Measurements from ENCODE around the gene PTRH2. TPM values are rescaled to one million over a fixed set of nuclear protein-coding genes. Genes with fewer than 3 reads are reported as not detected.

PTRH2 gene
- total RNA-seq, 1 experiment from 2014 or later, result 59.6 TPM

DNA sequence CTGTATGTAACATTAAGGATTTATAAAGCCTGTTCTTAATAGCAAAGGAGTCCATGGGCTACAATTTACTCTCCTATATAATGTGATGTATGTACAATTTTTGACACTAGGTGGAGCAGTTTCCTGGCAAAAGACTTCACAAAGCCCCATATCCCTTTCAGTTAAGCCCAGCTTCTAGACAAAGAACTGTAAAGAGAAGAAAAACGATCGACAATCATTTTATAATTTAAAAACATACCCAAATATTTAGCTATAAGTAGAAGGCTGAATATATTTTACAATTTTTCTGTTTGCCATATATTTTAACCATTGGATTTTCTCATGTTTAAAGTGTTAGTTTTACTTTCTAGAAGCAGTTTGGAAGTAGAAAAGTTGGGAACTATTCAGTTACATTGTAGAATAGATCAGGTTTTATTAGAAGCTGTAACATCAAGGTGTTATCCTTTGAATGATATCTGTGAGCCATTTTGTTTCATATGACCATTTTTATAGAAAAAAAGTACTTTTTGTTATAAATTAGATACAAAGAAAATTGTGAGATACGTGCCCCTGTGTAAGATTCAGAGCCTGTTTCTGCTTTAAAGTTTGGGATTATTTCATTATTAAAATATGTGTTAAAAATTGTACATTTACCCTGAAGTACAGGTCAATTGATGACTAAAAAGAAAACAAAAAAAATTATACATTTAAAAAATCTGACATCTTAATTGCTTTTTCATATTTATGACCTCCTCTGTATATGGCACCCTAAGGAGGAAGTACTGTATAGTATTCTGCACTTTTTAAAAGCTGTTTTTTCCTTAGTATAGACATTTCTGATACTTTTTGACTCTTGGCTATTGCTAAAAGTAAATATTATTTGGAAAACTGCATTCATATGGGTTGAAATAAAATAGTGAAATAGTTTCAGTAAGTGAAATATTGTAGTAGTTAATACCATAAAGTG, 46.6 kb upstream of the PTRH2 start:
- H3K36me3 ChIP-seq (ENCODE audit: control insufficient read depth in 1 of 2, insufficient read depth in 2 of 2, low read length in 2 of 2), result peaks cover 0 to 10% of the 10 kb centered on the region in 2 experiments; a peak in 1 of 4 replicates
- ChIA-PET RAD21 (ENCODE audit: low non-redundant PET in 1 of 2, low total read pairs in 2 of 2, uncharacterized antibody in 2 of 2, unreplicated experiment in 2 of 2) (interaction anchor here (0.7 to 2.8 kb wide), 9 partner anchors 32 to 443 kb away, joined by 3 to 12 read pairs (median 4); no protein-coding TSS in a partner anchor), POLR2A (interaction anchor here (0.6 to 10.0 kb wide), 16 partner anchors 8 to 211 kb away, joined by 3 to 443 read pairs (median 6); partner anchors contain the start of genes PTRH2, RNFT1 and VMP1), CTCF (interaction anchor here (0.9 to 4.8 kb wide), 25 partner anchors 8 to 283 kb away, joined by 3 to 40 read pairs (median 6); partner anchors contain the start of gene PTRH2)
- peak overlapping the region in 1 of 2 experiments; percentile 2; a peak in 1 of 4 replicates for H3K4me3 ChIP-seq (replicated peaks in 1 of 2; ENCODE audit: low read depth in 1 of 2, low read length in 2 of 2)
- no peaks in the 10 kb centered on the region for H3K9me2 ChIP-seq (ENCODE audit: insufficient read depth)
- H4K20me1 ChIP-seq (ENCODE audit: insufficient read depth), result no peaks in the 10 kb centered on the region
- TSS peak; percentile 96 for BruUV-seq (replicated peaks)
- H3K27me3 ChIP-seq (ENCODE audit: insufficient read depth, low read length), result no peaks in the 10 kb centered on the region
- peaks cover 8% of the 10 kb centered on the region for H3K79me2 ChIP-seq (ENCODE audit: insufficient read depth, low read length)
- intact Hi-C loops (cut with micrococcal nuclease), result loop anchor here (1.0 to 5.0 kb wide), 4 partner anchors 30 to 441 kb away; no protein-coding TSS in a partner anchor
- DNase-seq (ENCODE audit: low read depth, low spot score) (peak; percentile 88), ATAC-seq (peak; percentile 41)
- TF ChIP-seq RAD21 (IDR thresholded peaks at IDR 0.05; ENCODE audit: low read depth) (peak; percentile 98), JUND (IDR thresholded peaks at IDR 0.05) (peak; percentile 14; the same call in 1 of the 2 replicates), EZH2phosphoT487 (IDR thresholded peaks at IDR 0.05; ENCODE audit: borderline replicate concordance) (no peak), FOSL1 (IDR thresholded peaks at IDR 0.05; ENCODE audit: low read depth) (peak; percentile 23; the same call in 1 of the 2 replicates)
- TF ChIP-seq, protein P1, sequence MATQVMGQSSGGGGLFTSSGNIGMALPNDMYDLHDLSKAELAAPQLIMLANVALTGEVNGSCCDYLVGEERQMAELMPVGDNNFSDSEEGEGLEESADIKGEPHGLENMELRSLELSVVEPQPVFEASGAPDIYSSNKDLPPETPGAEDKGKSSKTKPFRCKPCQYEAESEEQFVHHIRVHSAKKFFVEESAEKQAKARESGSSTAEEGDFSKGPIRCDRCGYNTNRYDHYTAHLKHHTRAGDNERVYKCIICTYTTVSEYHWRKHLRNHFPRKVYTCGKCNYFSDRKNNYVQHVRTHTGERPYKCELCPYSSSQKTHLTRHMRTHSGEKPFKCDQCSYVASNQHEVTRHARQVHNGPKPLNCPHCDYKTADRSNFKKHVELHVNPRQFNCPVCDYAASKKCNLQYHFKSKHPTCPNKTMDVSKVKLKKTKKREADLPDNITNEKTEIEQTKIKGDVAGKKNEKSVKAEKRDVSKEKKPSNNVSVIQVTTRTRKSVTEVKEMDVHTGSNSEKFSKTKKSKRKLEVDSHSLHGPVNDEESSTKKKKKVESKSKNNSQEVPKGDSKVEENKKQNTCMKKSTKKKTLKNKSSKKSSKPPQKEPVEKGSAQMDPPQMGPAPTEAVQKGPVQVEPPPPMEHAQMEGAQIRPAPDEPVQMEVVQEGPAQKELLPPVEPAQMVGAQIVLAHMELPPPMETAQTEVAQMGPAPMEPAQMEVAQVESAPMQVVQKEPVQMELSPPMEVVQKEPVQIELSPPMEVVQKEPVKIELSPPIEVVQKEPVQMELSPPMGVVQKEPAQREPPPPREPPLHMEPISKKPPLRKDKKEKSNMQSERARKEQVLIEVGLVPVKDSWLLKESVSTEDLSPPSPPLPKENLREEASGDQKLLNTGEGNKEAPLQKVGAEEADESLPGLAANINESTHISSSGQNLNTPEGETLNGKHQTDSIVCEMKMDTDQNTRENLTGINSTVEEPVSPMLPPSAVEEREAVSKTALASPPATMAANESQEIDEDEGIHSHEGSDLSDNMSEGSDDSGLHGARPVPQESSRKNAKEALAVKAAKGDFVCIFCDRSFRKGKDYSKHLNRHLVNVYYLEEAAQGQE (IDR thresholded peaks at IDR 0.05; ENCODE audit: low read depth), result no peak
- TF ChIP-seq, protein P2, sequence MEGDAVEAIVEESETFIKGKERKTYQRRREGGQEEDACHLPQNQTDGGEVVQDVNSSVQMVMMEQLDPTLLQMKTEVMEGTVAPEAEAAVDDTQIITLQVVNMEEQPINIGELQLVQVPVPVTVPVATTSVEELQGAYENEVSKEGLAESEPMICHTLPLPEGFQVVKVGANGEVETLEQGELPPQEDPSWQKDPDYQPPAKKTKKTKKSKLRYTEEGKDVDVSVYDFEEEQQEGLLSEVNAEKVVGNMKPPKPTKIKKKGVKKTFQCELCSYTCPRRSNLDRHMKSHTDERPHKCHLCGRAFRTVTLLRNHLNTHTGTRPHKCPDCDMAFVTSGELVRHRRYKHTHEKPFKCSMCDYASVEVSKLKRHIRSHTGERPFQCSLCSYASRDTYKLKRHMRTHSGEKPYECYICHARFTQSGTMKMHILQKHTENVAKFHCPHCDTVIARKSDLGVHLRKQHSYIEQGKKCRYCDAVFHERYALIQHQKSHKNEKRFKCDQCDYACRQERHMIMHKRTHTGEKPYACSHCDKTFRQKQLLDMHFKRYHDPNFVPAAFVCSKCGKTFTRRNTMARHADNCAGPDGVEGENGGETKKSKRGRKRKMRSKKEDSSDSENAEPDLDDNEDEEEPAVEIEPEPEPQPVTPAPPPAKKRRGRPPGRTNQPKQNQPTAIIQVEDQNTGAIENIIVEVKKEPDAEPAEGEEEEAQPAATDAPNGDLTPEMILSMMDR (IDR thresholded peaks at IDR 0.05 in 2 of 3, conservative IDR thresholded peaks at IDR 0.05 in 1 of 3; ENCODE audit: borderline replicate concordance in 1 of 3, insufficient read depth in 1 of 3, low read depth in 2 of 3, low read length in 2 of 3), result peak; percentile 68 to 94 (median 91)
- peaks cover 81 to 94% of the 10 kb centered on the region in 2 experiments for H3K4me1 ChIP-seq (ENCODE audit: control insufficient read depth in 1 of 2, insufficient read depth in 2 of 2, low read length in 2 of 2)
- peak overlapping the region; percentile 56 for H3K9ac ChIP-seq (ENCODE audit: low read length)
- H2AFZ ChIP-seq (ENCODE audit: low read depth, low read length, poor library complexity, severe bottlenecking), result no peak overlapping the region
- H3K4me2 ChIP-seq (ENCODE audit: low read length), result peak overlapping the region; percentile 53
- H3K9me3 ChIP-seq (ENCODE audit: control insufficient read depth in 1 of 2, insufficient read depth in 1 of 2, low read depth in 1 of 2, low read length in 2 of 2), result no peaks in the 10 kb centered on the region; a peak in 1 of 4 replicates
- H3K27ac ChIP-seq (ENCODE audit: low read depth, low read length), result peak overlapping the region; percentile 91
